ENCODE measurements around the gene KLHL21. TPM values are rescaled to one million over a fixed set of nuclear protein-coding genes. Genes with fewer than 3 reads are reported as not detected.
"Not testable (repeated sequence)": the region's sequence is repeated elsewhere in the genome, so short reads cannot be mapped to it uniquely, and the experiment has no call there.

Gene KLHL21
- total RNA-seq, 4 donors from 2014 or later: 59.4 to 79.2 (median 72.5) TPM

- Histone ChIP-seq H3K36me3 (peaks cover 0 to 92% (median 5%) of the 10 kb centered on the region in 3 donors), H3K9me3 (no peaks in the 10 kb centered on the region), H3K4me3 (no peak overlapping the region), H3K27me3 (no peaks in the 10 kb centered on the region), H3K27ac (peak overlapping the region in 2 of 4 donors; percentile 27 to 57), H3K4me1 (peaks cover 0 to 10% (median 0%) of the 10 kb centered on the region in 4 donors)
- TF ChIP-seq CTCF (IDR thresholded peaks at IDR 0.05) (no peak), EP300 (IDR thresholded peaks at IDR 0.05) (peak in 1 of 2 donors; percentile 29)
- WGBS, 2 donors: 58 to 79% methylated on average over 18 of the region's 18 CpGs
- peak; percentile 71 to 77 for DNase-seq (ENCODE audit: low spot score in 2 of 2)
Observed at GRCh38 chr1:6638226-6638625, 35.6 kb upstream of the KLHL21 start.

- no peak for TF ChIP-seq POLR2A (IDR thresholded peaks at IDR 0.05)
- TF ChIP-seq EP300 (IDR thresholded peaks at IDR 0.05): no peak
- TF ChIP-seq CTCF (IDR thresholded peaks at IDR 0.05): no peak
- no peaks in the 10 kb centered on the region for H3K9me3 ChIP-seq
- no peaks in the 10 kb centered on the region for H3K27me3 ChIP-seq
- peak overlapping the region in 2 of 4 donors; percentile 27 to 42 for H3K27ac ChIP-seq
- H3K4me3 ChIP-seq: no peak overlapping the region
- WGBS, 2 donors: 70 to 79% methylated on average over 9 of the region's 9 CpGs
- peaks cover 0 to 92% (median 7%) of the 10 kb centered on the region in 3 donors for H3K36me3 ChIP-seq
- peaks cover 0 to 10% (median 0%) of the 10 kb centered on the region in 4 donors for H3K4me1 ChIP-seq
- DNase-seq (ENCODE audit: low spot score in 2 of 2): no peak
Observed at GRCh38 chr1:6637770-6638169, 35.1 kb upstream of the KLHL21 start.

GRCh38 chr1:6636778-6637177 lies 34.1 kb upstream of the KLHL21 start:
- 91 to 92% methylated on average over 6 of the region's 6 CpGs for WGBS, 2 donors

GRCh38 chr1:6635910-6636760 lies 33.5 kb upstream of the KLHL21 start:
- H3K4me1 ChIP-seq: peaks cover 0 to 10% (median 0%) of the 10 kb centered on the region in 4 donors
- TF ChIP-seq CTCF (IDR thresholded peaks at IDR 0.05) (no peak), EP300 (IDR thresholded peaks at IDR 0.05) (no peak), POLR2A (IDR thresholded peaks at IDR 0.05) (no peak)
- no peaks in the 10 kb centered on the region for H3K27me3 ChIP-seq
- no peaks in the 10 kb centered on the region for H3K9me3 ChIP-seq
- 67 to 68% methylated on average over 16 of the region's 16 CpGs for WGBS, 2 donors
- H3K4me3 ChIP-seq: no peak overlapping the region
- H3K36me3 ChIP-seq: peaks cover 0 to 93% (median 13%) of the 10 kb centered on the region in 3 donors
- no peak for DNase-seq (ENCODE audit: low spot score in 2 of 2)
- H3K27ac ChIP-seq: no peak overlapping the region

More at GRCh38 chr1:6636778-6637177, 34.1 kb upstream of the KLHL21 start:
- peaks cover 0 to 10% (median 0%) of the 10 kb centered on the region in 4 donors for H3K4me1 ChIP-seq
- H3K27me3 ChIP-seq; H3K4me3 ChIP-seq; DNase-seq (ENCODE audit: low spot score in 2 of 2); H3K9me3 ChIP-seq; H3K27ac ChIP-seq: not testable (repeated sequence)
- H3K36me3 ChIP-seq: peaks cover 0 to 92% (median 13%) of the 10 kb centered on the region in 3 donors

- peaks cover 0 to 10% (median 0%) of the 10 kb centered on the region in 4 donors for H3K4me1 ChIP-seq
- no peak overlapping the region for H3K27ac ChIP-seq
- WGBS, 2 donors: 85 to 88% methylated on average over 20 of the region's 20 CpGs
- TF ChIP-seq POLR2A (IDR thresholded peaks at IDR 0.05) (no peak), CTCF (IDR thresholded peaks at IDR 0.05) (no peak), EP300 (IDR thresholded peaks at IDR 0.05) (no peak)
- H3K27me3 ChIP-seq: no peaks in the 10 kb centered on the region
- H3K4me3 ChIP-seq: no peak overlapping the region
- no peak for DNase-seq (ENCODE audit: low spot score in 2 of 2)
- H3K36me3 ChIP-seq: peaks cover 0 to 93% (median 15%) of the 10 kb centered on the region in 3 donors
- H3K9me3 ChIP-seq: no peaks in the 10 kb centered on the region
Observed at GRCh38 chr1:6635161-6635909, 32.7 kb upstream of the KLHL21 start.
